ENCODE data around the gene MRPL41.

- no peak for TF ChIP-seq CTCF (IDR thresholded peaks at IDR 0.05)
- TF ChIP-seq POLR2A (IDR thresholded peaks at IDR 0.05), result peak; percentile 65
These were observed 1.5 kb upstream of the MRPL41 start, which contains the start of gene PNPLA7 for GRCh38 chr9:137550231-137550621.
